Heart right ventricle (tissue), 16 donors: ENCODE data around the gene CLEC18A. TPM values are rescaled to one million over a fixed set of nuclear protein-coding genes. Genes with fewer than 3 reads are reported as not detected.

Experiments
- ATAC-seq, 8 donors: fragments of 200-7000 bp; cut with Tn5 transposase; one replicate each; pipeline ENCODE4 v1.9.1; 2020; ENCODE audit warnings: mild to moderate bottlenecking in 8 of 8, moderate library complexity in 8 of 8, moderate number of reproducible peaks in 1 of 8
- DNase-seq, 2 donors: peaks; one replicate each; pipeline ENCODE4 v3.0.0-alpha.2; 2020
- H3K27ac ChIP-seq, 10 donors: fragments of 200-600 bp; sonication (generic) in 2 of 10; one replicate each; pipeline versions ENCODE4 v1.5.0 to v1.8.0; 2020 to 2022; ENCODE audit warnings: mild to moderate bottlenecking in 3 of 10
- H3K27me3 ChIP-seq, 7 donors: fragments of 200-600 bp; one replicate each; pipeline ENCODE4 v1.8.0; 2021 to 2022; ENCODE audit warnings: mild to moderate bottlenecking in 2 of 7
- H3K36me3 ChIP-seq, 9 donors: fragments of 200-600 bp; sonication (generic) in 1 of 9; one replicate each; pipeline versions ENCODE4 v1.5.0 to v1.8.0; 2020 to 2022; ENCODE audit warnings: mild to moderate bottlenecking in 2 of 9
- H3K4me1 ChIP-seq, 9 donors: fragments of 200-600 bp; sonication (generic) in 1 of 9; one replicate each; pipeline versions ENCODE4 v1.5.0 to v1.8.0; 2020 to 2022; ENCODE audit warnings: mild to moderate bottlenecking in 4 of 9
- H3K4me3 ChIP-seq, 10 donors: fragments of 200-600 bp; sonication (generic) in 2 of 10; one replicate each; pipeline versions ENCODE4 v1.5.0 to v1.8.0; 2020 to 2022; ENCODE audit warnings: mild to moderate bottlenecking in 7 of 10, moderate library complexity in 2 of 10
- H3K9me3 ChIP-seq, 11 donors: fragments of 200-600 bp in 10 of 11; sonication (generic) in 2 of 11; one replicate each; pipeline versions ENCODE4 v1.5.0 to v1.8.0; 2013 to 2022; ENCODE audit warnings: mild to moderate bottlenecking in 2 of 11, control low read depth in 1 of 11, moderate library complexity in 1 of 11
- WGBS, 2 donors: extraction: QIAGEN DNeasy Blood & Tissue Kit; methylation state at CpG; one replicate each; pipeline ENCODE4 v1.1.7; 2013; ENCODE audit warnings: inconsistent platforms in 1 of 2; 5-methylcytosine and 5-hydroxymethylcytosine counted together
- intact Hi-C, 10 donors: fragments of 100-400 bp; cut with DNase I; formaldehyde crosslinking; loops; one replicate each; pipeline versions ENCODE4 v1.11.1 to v1.14.2; 2022
- polyA plus RNA-seq, 2 donors: library from polyadenylated mRNA; stranded (reverse); fragments of 200-250 nt; gene quantifications; one replicate each; pipeline ENCODE4 v1.2.3, GENCODE V29; 2013
- total RNA-seq, 10 donors: library from RNA; stranded (reverse); fragmentation: NEBNext Ultra II Directional in 3 of 10; extraction: Animal tissue kit (Norgen Biotek cat#: 25700) in 3 of 10; gene quantifications; one replicate each; pipeline versions ENCODE4 v1.2.1 to v1.2.4, GENCODE V29; 2021 to 2023
- TF ChIP-seq, protein P1 (sequence below), 9 donors: fragments of 200-600 bp; sonication (generic) in 2 of 9; IDR thresholded peaks; one replicate each; pipeline versions ENCODE4 v1.5.0 to v1.8.0; 2021 to 2022; ENCODE audit warnings: antibody characterized with exemption in 9 of 9, mild to moderate bottlenecking in 5 of 9, moderate library complexity in 1 of 9
- donor health status: Arrhythmogenic right ventricular cardiomyopathy.
- donor health status: ischemic (EF 13 %, LVEDD 7.1; RV severe dilation, severe dysfunction).
- donor health status: healthy with polysubstance abuse.
- donor health status: DM: no; HTN: yes; CAD: no.
- donor health status: DM: no; HTN: no; CAD: no.
- donor health status: ischemic (EF 25% LVEDD 6.9; RV normal size, moderate dysfunction).
- donor health status: ischemic (EF 25% LVEDD 5.7; RV mildly dilated, moderate dysfunction).
- donor health status: healthy.
- donor health status: DM: yes; HTN: yes; CAD: no.
- donor health status: Ischemic cardiomyopathy.
- donor health status: ischemic (EF 35%, LVEDD 5.7; RV mildly dilated, moderate dysfunction).
- donor health status: nonischemic (EF 11% LVEDD 7.7; RV severe dilation, severe dysfunction).
- donor health status: DM: yes; HTN: yes; CAD: no.
- donor health status: PGD.
- donor health status: ischemic (EF 29% LVEDD 5.4; RV normal size, mild dysfunction).
- donor health status: nonischemic (EF 23%, LVEDD 6.1; RV moderate dilation, normal function).

CLEC18A gene
- total and polyA plus RNA-seq, 12 donors: 0.11 to 0.59 (median 0.34) TPM; not detected in 2

DNA sequence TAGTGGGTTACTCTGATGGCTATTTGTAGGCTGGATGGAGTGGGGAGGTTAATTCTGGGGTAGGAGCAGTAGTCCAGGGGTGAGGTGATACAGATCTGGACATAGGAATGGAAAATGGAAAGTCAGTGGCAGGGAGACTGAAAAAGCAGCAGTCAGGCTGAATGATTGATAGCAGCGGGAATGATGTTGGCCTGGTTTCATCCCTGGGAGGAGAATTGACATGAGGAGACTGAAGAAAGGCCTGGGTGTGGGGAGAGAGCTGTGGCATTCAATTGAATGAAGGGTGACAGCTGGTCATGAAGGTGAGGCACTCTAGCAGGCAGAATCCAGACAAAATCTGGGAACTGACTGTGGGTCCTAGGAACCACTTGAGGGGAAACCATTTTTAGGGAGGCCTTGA lies 34.7 kb upstream of the CLEC18A start:
- TF ChIP-seq, protein P1, sequence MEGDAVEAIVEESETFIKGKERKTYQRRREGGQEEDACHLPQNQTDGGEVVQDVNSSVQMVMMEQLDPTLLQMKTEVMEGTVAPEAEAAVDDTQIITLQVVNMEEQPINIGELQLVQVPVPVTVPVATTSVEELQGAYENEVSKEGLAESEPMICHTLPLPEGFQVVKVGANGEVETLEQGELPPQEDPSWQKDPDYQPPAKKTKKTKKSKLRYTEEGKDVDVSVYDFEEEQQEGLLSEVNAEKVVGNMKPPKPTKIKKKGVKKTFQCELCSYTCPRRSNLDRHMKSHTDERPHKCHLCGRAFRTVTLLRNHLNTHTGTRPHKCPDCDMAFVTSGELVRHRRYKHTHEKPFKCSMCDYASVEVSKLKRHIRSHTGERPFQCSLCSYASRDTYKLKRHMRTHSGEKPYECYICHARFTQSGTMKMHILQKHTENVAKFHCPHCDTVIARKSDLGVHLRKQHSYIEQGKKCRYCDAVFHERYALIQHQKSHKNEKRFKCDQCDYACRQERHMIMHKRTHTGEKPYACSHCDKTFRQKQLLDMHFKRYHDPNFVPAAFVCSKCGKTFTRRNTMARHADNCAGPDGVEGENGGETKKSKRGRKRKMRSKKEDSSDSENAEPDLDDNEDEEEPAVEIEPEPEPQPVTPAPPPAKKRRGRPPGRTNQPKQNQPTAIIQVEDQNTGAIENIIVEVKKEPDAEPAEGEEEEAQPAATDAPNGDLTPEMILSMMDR (IDR thresholded peaks at IDR 0.05): no peak
- H3K4me3 ChIP-seq: no peak overlapping the region
- no peaks in the 10 kb centered on the region for H3K27me3 ChIP-seq
- DNase-seq (no peak), ATAC-seq (no peak)
- intact Hi-C loops: no loop called here
- peaks cover 0 to 31% (median 0%) of the 10 kb centered on the region in 9 donors for H3K36me3 ChIP-seq
- H3K4me1 ChIP-seq: peaks cover 0 to 14% (median 6%) of the 10 kb centered on the region in 9 donors
- 85 to 96% methylated on average over 1 of the region's 1 CpG for WGBS, 2 donors
- no peaks in the 10 kb centered on the region for H3K9me3 ChIP-seq
- no peak overlapping the region for H3K27ac ChIP-seq

DNA sequence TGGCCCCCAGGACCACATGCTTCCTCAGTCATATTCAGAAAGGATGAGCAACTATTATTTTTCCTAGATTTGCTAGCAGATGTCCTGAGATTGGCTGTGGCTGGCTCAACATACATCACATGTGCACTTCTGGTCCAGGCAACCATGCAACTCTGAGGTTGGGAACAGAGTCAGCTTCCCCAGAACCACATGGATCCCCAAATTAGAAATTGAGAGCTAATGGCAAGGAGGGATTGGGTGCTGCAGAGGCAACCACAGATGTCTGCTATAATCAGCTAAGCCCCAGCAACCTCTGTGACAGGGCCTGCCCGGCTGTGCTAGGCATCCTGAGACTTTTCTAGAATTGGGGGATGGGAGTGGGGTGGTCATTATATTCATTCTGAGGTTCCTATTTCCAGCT lies 33.8 kb upstream of the CLEC18A start:
- Histone ChIP-seq H3K4me3 (no peak overlapping the region), H3K27ac (peak overlapping the region in 5 of 10 donors; percentile 2 to 59 (median 25)), H3K36me3 (peaks cover 0 to 25% (median 0%) of the 10 kb centered on the region in 9 donors), H3K9me3 (no peaks in the 10 kb centered on the region), H3K4me1 (peaks cover 0 to 18% (median 6%) of the 10 kb centered on the region in 9 donors), H3K27me3 (no peaks in the 10 kb centered on the region)
- 67 to 88% methylated on average over 1 of the region's 1 CpG for WGBS, 2 donors
- TF ChIP-seq, protein P1 (IDR thresholded peaks at IDR 0.05): no peak
- DNase-seq: no peak
- peak in 3 of 8 donors; percentile 8 to 23 (median 20) for ATAC-seq
- intact Hi-C loops: no loop called here

DNA sequence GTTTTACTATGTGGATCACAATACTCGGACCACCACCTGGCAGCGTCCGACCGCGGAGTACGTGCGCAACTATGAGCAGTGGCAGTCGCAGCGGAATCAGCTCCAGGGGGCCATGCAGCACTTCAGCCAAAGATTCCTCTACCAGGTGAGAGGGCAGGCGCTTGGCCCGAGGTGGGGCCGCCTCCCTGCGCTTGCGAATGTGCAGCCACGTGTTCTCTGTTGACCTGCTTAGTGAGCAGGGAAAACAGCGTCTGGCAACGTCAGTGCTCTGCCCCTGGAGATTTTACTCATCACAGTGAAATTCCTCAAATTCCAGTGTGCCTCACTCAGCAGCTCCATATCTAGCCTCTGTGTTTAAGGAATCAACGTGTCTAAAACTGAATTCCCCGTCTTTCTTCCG lies 33.4 kb upstream of the CLEC18A start:
- TF ChIP-seq, protein P1 (IDR thresholded peaks at IDR 0.05): no peak
- Histone ChIP-seq H3K4me1 (peaks cover 0 to 18% (median 6%) of the 10 kb centered on the region in 9 donors), H3K4me3 (no peak overlapping the region), H3K9me3 (no peaks in the 10 kb centered on the region), H3K27me3 (no peaks in the 10 kb centered on the region), H3K27ac (peak overlapping the region in 7 of 10 donors; percentile 2 to 60 (median 29)), H3K36me3 (peaks cover 0 to 25% (median 0%) of the 10 kb centered on the region in 9 donors)
- DNase-seq: peak in 1 of 2 donors; percentile 35
- peak in 7 of 8 donors; percentile 27 to 79 (median 74) for ATAC-seq
- intact Hi-C loops: no loop called here
- WGBS, 2 donors: 65 to 66% methylated on average over 20 of the region's 20 CpGs

DNA sequence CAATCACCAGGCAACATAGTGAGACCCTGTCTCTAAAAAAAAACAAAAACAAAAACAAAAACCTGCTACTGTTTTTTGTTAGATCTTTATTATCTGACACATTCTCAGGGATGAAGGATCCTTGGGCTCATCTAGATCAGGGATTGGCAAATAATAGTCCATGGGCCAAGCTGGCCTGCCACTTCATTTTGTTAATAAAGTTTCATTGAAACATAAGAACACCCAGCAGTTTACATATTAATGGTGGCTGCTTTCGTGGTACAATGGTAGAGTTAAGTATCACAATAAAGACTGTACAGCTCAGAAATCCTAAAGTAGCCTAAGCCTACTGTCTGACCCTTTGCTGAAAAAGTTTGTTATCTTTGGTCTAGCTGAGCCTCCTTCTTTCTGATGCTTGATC lies 32.9 kb upstream of the CLEC18A start:
- Histone ChIP-seq H3K36me3 (peaks cover 0 to 25% (median 0%) of the 10 kb centered on the region in 9 donors), H3K27me3 (no peaks in the 10 kb centered on the region), H3K27ac (peak overlapping the region in 5 of 10 donors; percentile 27 to 60 (median 32)), H3K4me3 (no peak overlapping the region), H3K4me1 (peaks cover 0 to 22% (median 6%) of the 10 kb centered on the region in 9 donors), H3K9me3 (no peaks in the 10 kb centered on the region)
- TF ChIP-seq, protein P1 (IDR thresholded peaks at IDR 0.05): no peak
- WGBS, 2 donors: 96 to 97% methylated on average over 1 of the region's 1 CpG
- DNase-seq (no peak), ATAC-seq (no peak)
- intact Hi-C loops: no loop called here
